A673 (cell line): ENCODE results near the gene MYOZ3.

Experiments
- EZH2 ChIP-seq: fragments of 200-600 bp; sonication (generic); IDR thresholded peaks from 2 replicates; pipeline ENCODE4 v1.6.1; 2017; ENCODE audit warnings: borderline replicate concordance, low read depth, mild to moderate bottlenecking, mixed read lengths, antibody characterized with exemption, low read length; ENCODE audit not compliant: poor library complexity, severe bottlenecking
- TF ChIP-seq, protein P1 (sequence below): fragments of 300-800, 200-600 bp; sonication (generic); conservative IDR thresholded peaks from 2 replicates; pipeline ENCODE4 v1.5.1; 2017; ENCODE audit warnings: low read depth, mild to moderate bottlenecking, antibody characterized with exemption, low read length, moderate library complexity, mixed read lengths

DNA sequence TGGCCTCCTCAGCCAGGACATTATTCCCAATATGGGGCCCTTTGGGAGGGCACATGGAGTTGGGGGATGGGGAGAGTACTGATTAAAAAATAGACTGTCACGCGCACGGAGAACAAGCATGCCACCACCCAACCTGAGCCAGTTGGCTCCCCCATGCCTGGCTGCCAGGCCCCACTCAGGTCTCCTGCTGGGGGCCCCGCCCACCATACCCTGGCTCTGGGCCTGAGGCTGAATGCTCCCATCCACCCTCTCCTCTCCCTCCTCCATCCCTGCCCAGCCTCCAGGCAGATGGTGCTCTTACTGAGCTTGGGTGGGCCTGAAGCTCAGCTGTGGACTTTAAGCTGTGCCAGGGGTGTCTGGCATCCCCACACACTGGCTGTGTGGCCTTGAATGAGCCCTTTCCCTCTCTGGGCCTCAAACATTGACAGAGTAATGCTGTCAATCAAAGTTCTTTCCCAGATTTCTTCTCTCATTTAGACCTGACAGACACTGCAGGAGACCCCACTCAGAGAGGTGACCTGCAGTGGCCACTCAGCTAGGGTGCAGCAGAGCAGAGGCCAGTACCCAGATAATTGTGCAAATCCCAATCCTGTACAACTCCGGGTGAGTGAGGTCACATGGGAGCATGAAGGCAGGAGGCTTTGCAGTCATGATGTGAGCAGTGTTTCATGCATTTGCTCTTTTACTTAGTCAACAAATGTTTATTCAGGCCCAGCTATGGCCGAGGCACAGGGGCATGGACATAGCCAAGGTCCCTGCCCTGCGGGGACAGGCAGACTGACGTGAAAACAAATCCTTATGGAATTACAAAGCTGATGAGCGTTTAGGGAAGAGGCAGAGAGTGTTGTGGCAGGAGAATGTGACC, 30.4 kb upstream of the MYOZ3 start:
- TF ChIP-seq, protein P1, sequence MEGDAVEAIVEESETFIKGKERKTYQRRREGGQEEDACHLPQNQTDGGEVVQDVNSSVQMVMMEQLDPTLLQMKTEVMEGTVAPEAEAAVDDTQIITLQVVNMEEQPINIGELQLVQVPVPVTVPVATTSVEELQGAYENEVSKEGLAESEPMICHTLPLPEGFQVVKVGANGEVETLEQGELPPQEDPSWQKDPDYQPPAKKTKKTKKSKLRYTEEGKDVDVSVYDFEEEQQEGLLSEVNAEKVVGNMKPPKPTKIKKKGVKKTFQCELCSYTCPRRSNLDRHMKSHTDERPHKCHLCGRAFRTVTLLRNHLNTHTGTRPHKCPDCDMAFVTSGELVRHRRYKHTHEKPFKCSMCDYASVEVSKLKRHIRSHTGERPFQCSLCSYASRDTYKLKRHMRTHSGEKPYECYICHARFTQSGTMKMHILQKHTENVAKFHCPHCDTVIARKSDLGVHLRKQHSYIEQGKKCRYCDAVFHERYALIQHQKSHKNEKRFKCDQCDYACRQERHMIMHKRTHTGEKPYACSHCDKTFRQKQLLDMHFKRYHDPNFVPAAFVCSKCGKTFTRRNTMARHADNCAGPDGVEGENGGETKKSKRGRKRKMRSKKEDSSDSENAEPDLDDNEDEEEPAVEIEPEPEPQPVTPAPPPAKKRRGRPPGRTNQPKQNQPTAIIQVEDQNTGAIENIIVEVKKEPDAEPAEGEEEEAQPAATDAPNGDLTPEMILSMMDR: no peak
- TF ChIP-seq EZH2: no peak
